ENCODE data around the gene ILDR2.
A peak's percentile ranks its signal among the peaks of the same experiment; 100 is the strongest.
"Not testable (repeated sequence)": the region's sequence is repeated elsewhere in the genome, so short reads cannot be mapped to it uniquely, and the experiment has no call there.

ILDR2 gene

DNA sequence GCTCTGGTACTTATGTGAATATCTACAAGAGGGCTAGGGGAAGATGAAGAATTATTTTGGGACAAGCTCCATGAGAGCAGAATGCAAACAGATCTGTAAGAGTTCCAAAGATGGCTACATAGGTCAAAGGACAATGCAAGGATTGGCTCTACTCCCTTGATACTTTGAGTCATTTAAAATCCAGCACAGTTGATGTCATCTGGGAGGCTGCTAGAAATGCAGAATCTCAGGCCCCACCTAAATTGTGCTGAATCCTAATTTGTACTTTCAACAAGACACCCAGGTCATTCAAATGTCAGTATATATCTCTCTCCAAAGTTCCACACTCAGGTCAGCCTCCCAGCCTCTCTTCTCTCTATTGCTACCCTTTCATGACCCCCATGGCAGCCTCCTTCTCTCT, 75.6 kb downstream of the ILDR2 start:
- H3K9ac ChIP-seq (ENCODE audit: low read length): no peak overlapping the region
- no peaks in the 10 kb centered on the region for H3K4me1 ChIP-seq (ENCODE audit: control insufficient read depth, insufficient read depth, low read length)
- H3K4me3 ChIP-seq (ENCODE audit: low read length): no peak overlapping the region
- H3K36me3 ChIP-seq (ENCODE audit: control insufficient read depth, insufficient read depth, low read length): no peaks in the 10 kb centered on the region
- peaks cover 2% of the 10 kb centered on the region for H3K27me3 ChIP-seq (ENCODE audit: control insufficient read depth, insufficient read depth, low read length)
- no peaks in the 10 kb centered on the region for H3K9me3 ChIP-seq (ENCODE audit: control insufficient read depth, low read length)

DNA sequence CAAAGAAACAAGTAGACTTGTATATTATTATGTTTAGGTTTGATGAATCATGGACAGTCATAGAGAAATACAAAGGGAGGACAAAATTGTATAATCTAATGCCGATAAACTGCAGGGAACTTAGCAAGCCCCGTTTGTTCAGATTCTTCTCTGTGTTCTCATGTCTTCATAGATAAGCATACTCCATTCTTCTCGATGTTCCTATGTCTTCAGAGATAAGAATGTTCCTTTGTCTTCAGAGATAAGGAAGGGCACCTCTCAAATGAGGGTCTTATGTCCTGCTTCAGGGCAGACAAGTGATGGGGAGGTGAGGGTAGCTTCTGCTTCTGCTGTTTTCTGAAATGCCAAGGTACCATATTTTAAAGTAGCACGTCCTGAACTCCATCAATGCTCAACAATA, 79.6 kb downstream of the ILDR2 start:
- Histone ChIP-seq H3K9me3 (ENCODE audit: control insufficient read depth, low read length) (no peaks in the 10 kb centered on the region), H3K27me3 (ENCODE audit: control insufficient read depth, insufficient read depth, low read length) (peaks cover 4% of the 10 kb centered on the region), H3K4me3 (ENCODE audit: low read length) (no peak overlapping the region), H3K4me1 (ENCODE audit: control insufficient read depth, insufficient read depth, low read length) (no peaks in the 10 kb centered on the region), H3K9ac (ENCODE audit: low read length) (no peak overlapping the region), H3K36me3 (ENCODE audit: control insufficient read depth, insufficient read depth, low read length) (no peaks in the 10 kb centered on the region)

DNA sequence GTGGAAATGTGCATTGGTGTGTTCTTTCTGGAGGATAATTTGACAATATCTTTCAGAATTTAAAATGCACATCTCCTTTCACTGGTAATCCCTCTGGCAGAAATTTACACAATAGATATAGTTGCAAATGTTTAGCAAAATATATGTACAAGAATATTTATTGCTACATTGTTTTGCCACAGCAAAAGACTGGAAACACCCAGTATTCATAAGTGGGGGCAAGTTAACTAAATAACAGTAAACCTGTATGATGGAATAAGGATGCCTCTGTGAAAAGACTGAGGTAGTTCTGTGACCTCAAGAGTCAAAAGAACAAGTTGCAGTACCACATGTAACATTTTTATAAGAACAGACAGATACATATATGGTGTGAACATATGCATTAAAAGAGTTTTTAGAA, 85.6 kb downstream of the ILDR2 start:
- Histone ChIP-seq H3K4me1 (ENCODE audit: control insufficient read depth, insufficient read depth, low read length) (no peaks in the 10 kb centered on the region), H3K4me3 (ENCODE audit: low read length) (no peak overlapping the region), H3K36me3 (ENCODE audit: control insufficient read depth, insufficient read depth, low read length) (no peaks in the 10 kb centered on the region), H3K9ac (ENCODE audit: low read length) (no peak overlapping the region), H3K9me3 (ENCODE audit: control insufficient read depth, low read length) (no peaks in the 10 kb centered on the region), H3K27me3 (ENCODE audit: control insufficient read depth, insufficient read depth, low read length) (peaks cover 7% of the 10 kb centered on the region)

DNA sequence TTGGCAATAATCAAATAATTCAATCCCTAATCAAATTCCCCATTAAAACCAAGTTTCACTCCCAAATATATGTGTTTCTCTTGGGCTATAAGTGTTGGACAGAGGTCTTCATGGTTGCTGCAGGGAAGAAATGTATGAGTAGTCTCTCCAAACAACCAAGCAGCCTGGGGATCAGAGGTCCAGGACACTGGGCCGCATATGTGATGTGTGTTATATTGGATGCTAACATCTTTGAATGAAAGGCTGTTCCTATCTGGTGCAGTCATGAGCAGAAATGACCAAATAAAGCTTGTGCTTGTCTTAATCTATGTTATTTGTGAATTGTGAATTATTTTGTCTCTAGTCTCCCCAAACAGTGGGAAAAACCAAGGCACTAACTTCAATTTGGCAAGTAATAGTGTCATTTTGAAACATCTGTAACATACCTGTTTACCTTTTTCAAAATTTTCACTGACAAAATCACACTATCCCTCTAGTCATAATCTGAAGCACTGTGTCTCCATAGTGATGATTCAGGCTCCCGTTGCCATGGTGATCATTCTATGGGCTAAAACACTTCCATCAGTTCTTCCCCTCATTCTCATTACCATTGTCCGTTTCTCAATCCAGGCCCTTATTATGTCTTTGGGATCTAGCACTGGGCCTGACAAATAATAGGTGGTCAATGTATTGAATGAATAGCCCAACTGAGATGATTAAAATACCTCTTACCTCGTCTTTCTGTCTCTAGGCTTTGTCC, 86.8 kb downstream of the ILDR2 start:
- H3K27me3 ChIP-seq (ENCODE audit: control insufficient read depth, insufficient read depth, low read length): peaks cover 17% of the 10 kb centered on the region
- peaks cover 7% of the 10 kb centered on the region for H3K4me1 ChIP-seq (ENCODE audit: control insufficient read depth, insufficient read depth, low read length)
- H3K4me3 ChIP-seq (ENCODE audit: low read length): no peak overlapping the region
- H3K9ac ChIP-seq (ENCODE audit: low read length): no peak overlapping the region
- no peaks in the 10 kb centered on the region for H3K9me3 ChIP-seq (ENCODE audit: control insufficient read depth, low read length)
- H3K36me3 ChIP-seq (ENCODE audit: control insufficient read depth, insufficient read depth, low read length): no peaks in the 10 kb centered on the region

DNA sequence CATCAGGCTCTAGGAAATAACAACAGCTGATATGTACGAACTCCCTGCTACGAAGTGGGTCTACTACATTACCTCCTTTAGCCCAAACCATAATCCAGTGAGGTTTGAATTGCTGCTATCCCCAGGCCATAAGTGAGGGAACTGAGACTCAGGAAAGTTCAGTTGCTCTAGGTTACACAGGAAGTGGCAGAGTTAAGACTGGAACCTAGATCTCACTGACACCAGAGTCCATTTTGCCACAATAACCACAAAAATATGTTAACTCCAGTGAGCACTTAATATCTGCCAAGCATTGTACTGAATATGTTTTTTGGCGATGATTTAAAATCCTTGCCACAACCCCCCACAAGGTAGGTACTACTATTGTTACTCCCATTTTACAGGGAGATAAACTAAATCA, 90.4 kb downstream of the ILDR2 start:
- H3K4me3 ChIP-seq (ENCODE audit: low read length): no peak overlapping the region
- no peaks in the 10 kb centered on the region for H3K36me3 ChIP-seq (ENCODE audit: control insufficient read depth, insufficient read depth, low read length)
- no peak overlapping the region for H3K9ac ChIP-seq (ENCODE audit: low read length)
- peaks cover 18% of the 10 kb centered on the region for H3K27me3 ChIP-seq (ENCODE audit: control insufficient read depth, insufficient read depth, low read length)
- H3K4me1 ChIP-seq (ENCODE audit: control insufficient read depth, insufficient read depth, low read length): peaks cover 8% of the 10 kb centered on the region
- H3K9me3 ChIP-seq (ENCODE audit: control insufficient read depth, low read length): no peaks in the 10 kb centered on the region

DNA sequence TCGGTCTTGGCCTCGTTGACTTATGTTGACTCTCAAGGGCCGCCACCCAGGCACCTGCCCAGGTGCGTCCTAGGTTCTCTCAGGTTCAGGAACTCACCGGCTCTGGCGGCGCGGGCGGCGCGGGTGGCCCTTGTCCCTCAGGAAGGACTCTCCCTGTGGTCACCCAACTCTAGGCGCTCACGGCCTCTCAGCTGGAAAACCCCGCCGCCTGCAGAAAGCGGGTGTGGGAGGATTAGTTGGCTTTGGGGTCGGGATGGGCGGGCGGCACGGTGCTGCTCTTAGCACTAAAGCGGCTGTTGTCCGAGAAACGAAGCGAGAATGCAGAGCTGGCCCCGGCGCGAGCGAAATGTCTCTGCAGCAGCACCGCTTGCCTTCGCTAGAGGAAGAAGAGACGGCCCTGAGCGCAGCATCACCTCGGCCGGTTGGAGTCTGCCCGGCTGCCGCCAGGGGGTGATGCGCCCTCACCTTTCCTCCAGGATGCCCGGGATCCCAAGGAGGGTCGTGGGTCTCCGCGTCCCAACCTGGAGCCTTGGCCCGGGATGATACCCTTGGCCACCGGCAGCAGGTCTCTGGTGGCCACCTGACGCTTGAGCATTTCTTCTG, 91.2 kb downstream of the ILDR2 start:
- Histone ChIP-seq H3K4me3 (ENCODE audit: low read length) (no peak overlapping the region), H3K36me3 (ENCODE audit: control insufficient read depth, insufficient read depth, low read length) (no peaks in the 10 kb centered on the region), H3K27me3 (ENCODE audit: control insufficient read depth, insufficient read depth, low read length) (peaks cover 18% of the 10 kb centered on the region), H3K9me3 (ENCODE audit: control insufficient read depth, low read length) (no peaks in the 10 kb centered on the region), H3K9ac (ENCODE audit: low read length) (no peak overlapping the region), H3K4me1 (ENCODE audit: control insufficient read depth, insufficient read depth, low read length) (peaks cover 8% of the 10 kb centered on the region)

DNA sequence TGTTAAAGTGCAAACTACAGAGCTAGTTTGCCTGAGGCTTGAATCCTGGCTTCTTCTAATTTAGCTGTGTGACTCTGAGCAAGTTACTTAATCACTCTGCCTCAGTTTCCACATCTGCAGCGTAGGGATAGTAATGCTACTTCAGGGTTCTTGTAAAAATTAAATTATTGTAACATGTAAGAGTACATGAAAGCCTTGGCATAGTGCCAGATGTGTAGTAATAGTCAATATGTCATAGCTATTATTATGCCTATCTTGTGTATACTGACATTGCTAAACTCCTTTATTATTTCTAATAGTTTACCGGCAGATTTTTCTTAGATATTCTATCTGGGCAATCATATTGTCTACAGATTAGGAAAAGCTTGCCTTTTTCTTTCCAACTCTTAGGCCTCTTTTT, 92.4 kb downstream of the ILDR2 start:
- H3K36me3 ChIP-seq (ENCODE audit: control insufficient read depth, insufficient read depth, low read length): no peaks in the 10 kb centered on the region
- H3K4me1 ChIP-seq (ENCODE audit: control insufficient read depth, insufficient read depth, low read length): peaks cover 8% of the 10 kb centered on the region
- no peak overlapping the region for H3K9ac ChIP-seq (ENCODE audit: low read length)
- no peak overlapping the region for H3K4me3 ChIP-seq (ENCODE audit: low read length)
- H3K27me3 ChIP-seq (ENCODE audit: control insufficient read depth, insufficient read depth, low read length): peaks cover 18% of the 10 kb centered on the region
- no peaks in the 10 kb centered on the region for H3K9me3 ChIP-seq (ENCODE audit: control insufficient read depth, low read length)

DNA sequence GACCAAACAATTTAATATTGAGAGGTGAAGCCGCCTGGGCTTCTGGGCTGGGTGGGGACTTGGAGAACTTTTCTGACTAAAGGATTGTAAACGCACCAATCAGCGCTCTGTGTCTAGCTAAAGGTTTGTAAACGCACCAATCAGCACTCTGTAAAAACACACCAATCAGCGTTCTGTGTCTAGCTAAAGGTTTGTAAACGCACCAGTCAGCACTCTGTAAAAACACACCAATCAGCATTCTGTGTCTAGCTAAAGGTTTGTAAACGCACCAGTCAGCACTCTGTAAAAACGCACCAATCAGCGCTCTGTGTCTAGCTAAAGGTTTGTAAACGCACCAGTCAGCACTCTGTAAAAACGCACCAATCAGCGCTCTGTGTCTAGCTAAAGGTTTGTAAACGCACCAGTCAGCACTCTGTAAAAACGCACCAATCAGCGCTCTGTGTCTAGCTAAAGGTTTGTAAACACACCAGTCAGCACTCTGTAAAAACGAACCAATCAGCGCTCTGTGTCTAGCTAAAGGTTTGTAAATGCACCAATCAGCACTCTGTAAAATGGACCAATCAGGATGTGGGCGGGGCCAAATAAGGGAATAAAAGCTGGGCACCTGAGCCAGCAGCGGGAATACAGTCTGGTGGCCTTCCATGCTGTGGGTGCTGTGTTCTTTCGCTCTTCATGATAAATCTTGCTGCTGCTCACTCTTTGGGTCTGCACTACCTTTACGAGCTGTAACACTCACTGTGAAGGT, 97.0 kb downstream of the ILDR2 start:
- not testable (repeated sequence) for H3K4me1 ChIP-seq (ENCODE audit: control insufficient read depth, insufficient read depth, low read length); H3K36me3 ChIP-seq (ENCODE audit: control insufficient read depth, insufficient read depth, low read length); H3K9ac ChIP-seq (ENCODE audit: low read length); H3K4me3 ChIP-seq (ENCODE audit: low read length); H3K9me3 ChIP-seq (ENCODE audit: control insufficient read depth, low read length); H3K27me3 ChIP-seq (ENCODE audit: control insufficient read depth, insufficient read depth, low read length)

DNA sequence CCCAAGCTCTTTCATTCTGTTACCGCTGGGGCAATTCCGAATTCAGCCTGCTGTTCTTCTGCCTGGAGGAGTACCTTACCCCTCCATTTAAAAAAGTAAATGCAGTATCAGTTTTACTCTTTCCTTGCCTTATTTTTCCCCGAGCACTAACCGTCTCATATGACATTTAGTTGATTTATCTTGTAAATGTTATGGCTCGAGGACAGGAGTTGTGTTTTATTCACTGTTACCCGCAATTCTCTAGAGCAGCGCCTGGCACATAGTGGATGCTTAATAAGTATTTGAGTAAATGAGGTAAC, 98.9 kb downstream of the ILDR2 start:
- Histone ChIP-seq H3K9ac (ENCODE audit: low read length) (peak overlapping the region; percentile 24), H3K27me3 (ENCODE audit: control insufficient read depth, insufficient read depth, low read length) (no peaks in the 10 kb centered on the region), H3K4me3 (ENCODE audit: low read length) (no peak overlapping the region), H3K36me3 (ENCODE audit: control insufficient read depth, insufficient read depth, low read length) (no peaks in the 10 kb centered on the region), H3K4me1 (ENCODE audit: control insufficient read depth, insufficient read depth, low read length) (no peaks in the 10 kb centered on the region), H3K9me3 (ENCODE audit: control insufficient read depth, low read length) (no peaks in the 10 kb centered on the region)

DNA sequence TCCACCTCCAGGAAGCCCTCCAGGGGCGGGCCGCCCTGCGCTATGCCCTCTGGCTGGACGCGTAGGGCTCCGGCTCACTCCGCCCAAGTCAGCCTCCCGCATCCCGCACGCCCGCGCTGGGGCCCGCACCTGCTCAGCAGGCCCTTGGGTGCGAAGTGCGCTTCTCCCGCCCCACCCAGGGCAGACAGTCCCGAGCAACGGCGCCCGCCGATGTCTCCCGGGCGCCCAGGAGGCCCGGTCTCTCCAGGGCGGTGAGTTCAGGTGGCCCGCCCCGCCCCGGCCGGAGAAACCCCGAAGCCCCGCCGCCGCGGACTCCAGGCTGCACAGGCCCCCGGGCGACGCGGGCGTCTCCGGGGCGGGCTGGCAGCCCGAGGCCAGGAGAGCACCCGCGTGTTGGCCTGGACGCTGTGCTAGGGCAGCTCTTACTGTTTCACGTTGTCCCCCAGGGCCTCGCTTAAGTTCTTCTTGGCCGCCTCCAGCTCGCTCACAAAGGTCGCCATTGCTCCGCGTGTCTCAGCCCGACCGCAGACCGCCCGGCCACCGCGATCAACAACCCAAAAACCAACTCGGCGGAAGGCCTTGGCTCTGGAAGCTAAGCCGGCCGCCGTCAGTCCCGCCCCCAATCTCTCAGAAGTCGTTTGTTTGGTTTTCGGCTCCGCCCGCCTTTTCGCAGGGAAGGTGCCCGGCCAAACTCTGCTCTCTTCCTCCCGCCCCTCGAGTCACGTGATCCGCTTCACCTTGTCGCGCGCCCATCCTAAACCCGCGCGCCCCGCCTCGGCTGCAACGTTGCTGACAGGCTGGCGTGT, 99.4 kb downstream of the ILDR2 start, which contains the start of gene TADA1:
TSS of gene TADA1 (minus strand) at position 531 of the 806 bp plus-strand sequence. CDS start at position 500, 31 bp downstream.
- H3K4me1 ChIP-seq (ENCODE audit: control insufficient read depth, insufficient read depth, low read length): no peaks in the 10 kb centered on the region
- no peaks in the 10 kb centered on the region for H3K36me3 ChIP-seq (ENCODE audit: control insufficient read depth, insufficient read depth, low read length)
- no peaks in the 10 kb centered on the region for H3K9me3 ChIP-seq (ENCODE audit: control insufficient read depth, low read length)
- no peaks in the 10 kb centered on the region for H3K27me3 ChIP-seq (ENCODE audit: control insufficient read depth, insufficient read depth, low read length)
- H3K4me3 ChIP-seq (ENCODE audit: low read length): peak within 1 kb of the TSS; percentile 16
- H3K9ac ChIP-seq (ENCODE audit: low read length): peak within 1 kb of the TSS; percentile 84

DNA sequence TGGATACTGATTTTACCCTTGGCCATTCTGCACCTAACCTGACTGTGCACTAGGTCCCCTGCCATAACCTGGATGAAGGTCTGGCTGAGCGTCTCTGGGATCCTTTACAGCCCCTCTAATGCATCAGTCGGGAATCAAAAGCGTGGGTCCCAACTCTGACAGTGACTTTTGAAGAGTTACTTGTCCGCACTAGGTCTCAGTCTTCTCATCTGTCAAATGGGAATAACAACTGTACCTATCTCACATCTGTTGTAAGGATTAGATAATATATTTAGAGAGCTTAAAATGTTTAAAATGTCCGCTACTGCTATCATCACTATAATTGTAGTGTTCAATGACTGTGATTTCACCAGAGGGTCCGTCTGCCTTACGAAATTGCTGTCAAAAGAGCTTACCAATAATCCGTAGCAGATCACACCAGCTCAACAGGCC, 100.0 kb downstream of the ILDR2 start:
- H3K9ac ChIP-seq (ENCODE audit: low read length): peak overlapping the region; percentile 84
- H3K36me3 ChIP-seq (ENCODE audit: control insufficient read depth, insufficient read depth, low read length): no peaks in the 10 kb centered on the region
- no peaks in the 10 kb centered on the region for H3K9me3 ChIP-seq (ENCODE audit: control insufficient read depth, low read length)
- H3K4me3 ChIP-seq (ENCODE audit: low read length): peak overlapping the region; percentile 16
- H3K4me1 ChIP-seq (ENCODE audit: control insufficient read depth, insufficient read depth, low read length): no peaks in the 10 kb centered on the region
- no peaks in the 10 kb centered on the region for H3K27me3 ChIP-seq (ENCODE audit: control insufficient read depth, insufficient read depth, low read length)

DNA sequence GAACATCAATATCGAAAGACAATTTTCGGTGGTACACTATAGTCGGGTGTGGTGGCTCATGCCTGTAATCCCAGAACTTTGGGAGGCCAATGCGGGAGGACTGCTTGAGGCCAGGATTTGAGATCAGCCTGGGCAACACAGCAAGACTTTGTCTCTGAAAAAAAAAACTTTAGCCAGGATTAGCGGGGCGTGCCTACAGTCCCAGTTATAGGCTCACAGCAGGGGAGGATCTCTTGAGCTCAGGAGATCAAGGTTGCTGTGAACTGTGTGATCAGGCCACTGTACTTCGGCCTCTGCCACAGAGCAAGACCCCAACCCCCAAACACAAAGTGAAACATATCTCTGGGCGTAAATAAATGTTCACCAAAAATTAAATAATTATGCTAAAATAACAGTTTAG, 100.9 kb downstream of the ILDR2 start:
- Histone ChIP-seq H3K9ac (ENCODE audit: low read length) (no peak overlapping the region), H3K4me3 (ENCODE audit: low read length) (no peak overlapping the region), H3K9me3 (ENCODE audit: control insufficient read depth, low read length) (no peaks in the 10 kb centered on the region), H3K4me1 (ENCODE audit: control insufficient read depth, insufficient read depth, low read length) (no peaks in the 10 kb centered on the region), H3K36me3 (ENCODE audit: control insufficient read depth, insufficient read depth, low read length) (no peaks in the 10 kb centered on the region), H3K27me3 (ENCODE audit: control insufficient read depth, insufficient read depth, low read length) (no peaks in the 10 kb centered on the region)

Measured in mucosa of stomach (tissue), 1 donor.